ENCODE results near the gene GGTA1. TPM values are rescaled to one million over a fixed set of nuclear protein-coding genes. Genes with fewer than 3 reads are reported as not detected.

Gene GGTA1
- polyA plus RNA-seq, 1 donor from 2014 or later, result not detected

GRCh38 chr9:121484651-121485446 is 14.8 kb downstream of the GGTA1 start:
- H3K9me2 ChIP-seq (ENCODE audit: insufficient read depth, low read length), result no peaks in the 10 kb centered on the region
- no peak overlapping the region for H3K4me3 ChIP-seq (ENCODE audit: low read length)
- no peak overlapping the region for H3K4me2 ChIP-seq (ENCODE audit: low read length)
- TF ChIP-seq EZH2 (IDR thresholded peaks at IDR 0.05; ENCODE audit: borderline replicate concordance, insufficient read depth, low read length, poor library complexity, severe bottlenecking) (no peak), MXI1 (conservative IDR thresholded peaks at IDR 0.05; ENCODE audit: poor library complexity, severe bottlenecking) (no peak), TAF1 (IDR thresholded peaks at IDR 0.05; ENCODE audit: low read depth) (no peak), SMC3 (conservative IDR thresholded peaks at IDR 0.05; ENCODE audit: poor library complexity) (no peak), EP300 (conservative IDR thresholded peaks at IDR 0.05; ENCODE audit: poor library complexity, severe bottlenecking) (no peak), RAD21 (conservative IDR thresholded peaks at IDR 0.05) (no peak), POLR2AphosphoS5 (IDR thresholded peaks at IDR 0.05) (no peak)
- TF ChIP-seq, protein P1, sequence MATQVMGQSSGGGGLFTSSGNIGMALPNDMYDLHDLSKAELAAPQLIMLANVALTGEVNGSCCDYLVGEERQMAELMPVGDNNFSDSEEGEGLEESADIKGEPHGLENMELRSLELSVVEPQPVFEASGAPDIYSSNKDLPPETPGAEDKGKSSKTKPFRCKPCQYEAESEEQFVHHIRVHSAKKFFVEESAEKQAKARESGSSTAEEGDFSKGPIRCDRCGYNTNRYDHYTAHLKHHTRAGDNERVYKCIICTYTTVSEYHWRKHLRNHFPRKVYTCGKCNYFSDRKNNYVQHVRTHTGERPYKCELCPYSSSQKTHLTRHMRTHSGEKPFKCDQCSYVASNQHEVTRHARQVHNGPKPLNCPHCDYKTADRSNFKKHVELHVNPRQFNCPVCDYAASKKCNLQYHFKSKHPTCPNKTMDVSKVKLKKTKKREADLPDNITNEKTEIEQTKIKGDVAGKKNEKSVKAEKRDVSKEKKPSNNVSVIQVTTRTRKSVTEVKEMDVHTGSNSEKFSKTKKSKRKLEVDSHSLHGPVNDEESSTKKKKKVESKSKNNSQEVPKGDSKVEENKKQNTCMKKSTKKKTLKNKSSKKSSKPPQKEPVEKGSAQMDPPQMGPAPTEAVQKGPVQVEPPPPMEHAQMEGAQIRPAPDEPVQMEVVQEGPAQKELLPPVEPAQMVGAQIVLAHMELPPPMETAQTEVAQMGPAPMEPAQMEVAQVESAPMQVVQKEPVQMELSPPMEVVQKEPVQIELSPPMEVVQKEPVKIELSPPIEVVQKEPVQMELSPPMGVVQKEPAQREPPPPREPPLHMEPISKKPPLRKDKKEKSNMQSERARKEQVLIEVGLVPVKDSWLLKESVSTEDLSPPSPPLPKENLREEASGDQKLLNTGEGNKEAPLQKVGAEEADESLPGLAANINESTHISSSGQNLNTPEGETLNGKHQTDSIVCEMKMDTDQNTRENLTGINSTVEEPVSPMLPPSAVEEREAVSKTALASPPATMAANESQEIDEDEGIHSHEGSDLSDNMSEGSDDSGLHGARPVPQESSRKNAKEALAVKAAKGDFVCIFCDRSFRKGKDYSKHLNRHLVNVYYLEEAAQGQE (IDR thresholded peaks at IDR 0.05; ENCODE audit: borderline replicate concordance), result no peak
- TF ChIP-seq, protein P2, sequence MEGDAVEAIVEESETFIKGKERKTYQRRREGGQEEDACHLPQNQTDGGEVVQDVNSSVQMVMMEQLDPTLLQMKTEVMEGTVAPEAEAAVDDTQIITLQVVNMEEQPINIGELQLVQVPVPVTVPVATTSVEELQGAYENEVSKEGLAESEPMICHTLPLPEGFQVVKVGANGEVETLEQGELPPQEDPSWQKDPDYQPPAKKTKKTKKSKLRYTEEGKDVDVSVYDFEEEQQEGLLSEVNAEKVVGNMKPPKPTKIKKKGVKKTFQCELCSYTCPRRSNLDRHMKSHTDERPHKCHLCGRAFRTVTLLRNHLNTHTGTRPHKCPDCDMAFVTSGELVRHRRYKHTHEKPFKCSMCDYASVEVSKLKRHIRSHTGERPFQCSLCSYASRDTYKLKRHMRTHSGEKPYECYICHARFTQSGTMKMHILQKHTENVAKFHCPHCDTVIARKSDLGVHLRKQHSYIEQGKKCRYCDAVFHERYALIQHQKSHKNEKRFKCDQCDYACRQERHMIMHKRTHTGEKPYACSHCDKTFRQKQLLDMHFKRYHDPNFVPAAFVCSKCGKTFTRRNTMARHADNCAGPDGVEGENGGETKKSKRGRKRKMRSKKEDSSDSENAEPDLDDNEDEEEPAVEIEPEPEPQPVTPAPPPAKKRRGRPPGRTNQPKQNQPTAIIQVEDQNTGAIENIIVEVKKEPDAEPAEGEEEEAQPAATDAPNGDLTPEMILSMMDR (IDR thresholded peaks at IDR 0.05; ENCODE audit: poor library complexity, severe bottlenecking), result no peak
- H3K79me2 ChIP-seq (replicated peaks; ENCODE audit: insufficient read depth, low read length), result no peaks in the 10 kb centered on the region
- no peaks in the 10 kb centered on the region for H4K20me1 ChIP-seq (ENCODE audit: insufficient read depth)
- no peaks in the 10 kb centered on the region for H3K9me3 ChIP-seq (ENCODE audit: low read length)
- H3F3A ChIP-seq (ENCODE audit: insufficient read depth, low read length, poor library complexity, severe bottlenecking), result no peaks in the 10 kb centered on the region
- H3K36me3 ChIP-seq (ENCODE audit: insufficient read depth, low read length), result no peaks in the 10 kb centered on the region
- H3K27ac ChIP-seq (ENCODE audit: low read length), result no peak overlapping the region
- H3K9ac ChIP-seq (ENCODE audit: low read length), result no peak overlapping the region
- no peaks in the 10 kb centered on the region for H3K27me3 ChIP-seq (ENCODE audit: insufficient read depth, low read depth, low read length)
- H2AFZ ChIP-seq (ENCODE audit: low read depth, low read length), result no peak overlapping the region

DNA sequence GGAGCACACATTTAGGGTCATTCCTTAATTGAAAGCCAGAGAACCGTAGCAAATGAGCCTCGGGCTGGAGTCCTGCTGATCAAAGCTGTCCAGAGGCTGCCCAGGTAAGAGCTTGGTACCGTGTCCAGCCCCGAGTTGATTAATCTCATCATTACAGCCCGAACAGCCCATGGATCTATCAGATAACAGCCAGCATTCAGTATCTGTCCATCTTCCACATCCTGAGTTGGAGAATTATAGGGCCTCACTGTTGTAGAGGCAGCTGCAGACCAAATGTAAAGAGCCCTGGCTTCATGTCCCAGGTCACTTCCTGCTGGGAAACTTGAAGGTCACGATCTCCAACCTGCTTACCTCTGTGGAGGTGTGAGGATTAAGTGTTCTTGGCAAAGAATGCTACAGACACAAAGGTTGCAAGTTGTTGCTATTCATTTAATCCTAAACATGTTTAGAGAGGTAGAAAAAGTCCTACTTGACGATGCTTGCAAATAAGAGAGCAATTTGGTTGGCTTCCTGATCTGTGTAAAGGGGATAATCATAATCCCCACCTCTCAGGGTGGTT is 16.1 kb downstream of the GGTA1 start:
- Histone ChIP-seq H3K9me2 (ENCODE audit: insufficient read depth, low read length) (no peaks in the 10 kb centered on the region), H2AFZ (ENCODE audit: low read depth, low read length) (no peak overlapping the region), H3F3A (ENCODE audit: insufficient read depth, low read length, poor library complexity, severe bottlenecking) (no peaks in the 10 kb centered on the region), H3K9ac (ENCODE audit: low read length) (no peak overlapping the region), H3K79me2 (replicated peaks; ENCODE audit: insufficient read depth, low read length) (no peaks in the 10 kb centered on the region), H3K9me3 (ENCODE audit: low read length) (no peaks in the 10 kb centered on the region), H3K36me3 (ENCODE audit: insufficient read depth, low read length) (no peaks in the 10 kb centered on the region), H3K27me3 (ENCODE audit: insufficient read depth, low read depth, low read length) (no peaks in the 10 kb centered on the region), H3K4me2 (ENCODE audit: low read length) (no peak overlapping the region), H3K27ac (ENCODE audit: low read length) (no peak overlapping the region), H4K20me1 (ENCODE audit: insufficient read depth) (no peaks in the 10 kb centered on the region), H3K4me3 (ENCODE audit: low read length) (no peak overlapping the region)
- TF ChIP-seq EZH2 (IDR thresholded peaks at IDR 0.05; ENCODE audit: borderline replicate concordance, insufficient read depth, low read length, poor library complexity, severe bottlenecking), result no peak
- TF ChIP-seq MXI1 (conservative IDR thresholded peaks at IDR 0.05; ENCODE audit: poor library complexity, severe bottlenecking), result no peak
- TF ChIP-seq, protein P2 (IDR thresholded peaks at IDR 0.05; ENCODE audit: poor library complexity, severe bottlenecking), result no peak
- TF ChIP-seq TAF1 (IDR thresholded peaks at IDR 0.05; ENCODE audit: low read depth), result no peak
- TF ChIP-seq RAD21 (conservative IDR thresholded peaks at IDR 0.05), result no peak
- no peak for TF ChIP-seq POLR2AphosphoS5 (IDR thresholded peaks at IDR 0.05)

Data from neural cell (in vitro differentiated cells).